HG02852 (cell line): ENCODE data around the gene CFAP97D1.

Experiments used
- ATAC-seq: cut with Tn5 transposase; IDR thresholded peaks from one replicate; pipeline ENCODE4 v1.9.1; 2021; ENCODE audit warnings: mild to moderate bottlenecking, moderate library complexity; ENCODE audit not compliant: unreplicated experiment

CFAP97D1 gene

GRCh38 chr17:43767713-43768059 lies 12.5 kb upstream of the CFAP97D1 start:
- ATAC-seq = no peak

- ATAC-seq = no peak
Measured at GRCh38 chr17:43768382-43768781, 11.9 kb upstream of the CFAP97D1 start.

GRCh38 chr17:43768943-43769342 lies 11.3 kb upstream of the CFAP97D1 start:
- ATAC-seq = no peak

- ATAC-seq = no peak
Measured at GRCh38 chr17:43769426-43769825, 10.8 kb upstream of the CFAP97D1 start.

GRCh38 chr17:43769859-43770258 lies 10.4 kb upstream of the CFAP97D1 start:
- ATAC-seq = no peak

GRCh38 chr17:43770957-43771356 lies 9.3 kb upstream of the CFAP97D1 start:
- no peak for ATAC-seq

- ATAC-seq = no peak
Measured at GRCh38 chr17:43771463-43771862, 8.8 kb upstream of the CFAP97D1 start.

- ATAC-seq = no peak
Measured at GRCh38 chr17:43772877-43773648, 7.2 kb upstream of the CFAP97D1 start.

GRCh38 chr17:43774304-43775250 lies 5.7 kb upstream of the CFAP97D1 start:
- no peak for ATAC-seq

- ATAC-seq = peak; percentile 85
Measured at GRCh38 chr17:43778337-43779144, 1.7 kb upstream of the CFAP97D1 start, which contains the start of gene DUSP3. Gene DUSP3, minus strand, starts transcription at chr17:43778977. Its CDS starts 53 bp downstream, at chr17:43778924.

- ATAC-seq = no peak
Measured at GRCh38 chr17:43779145-43780125, 800 bp upstream of the CFAP97D1 start.

- ATAC-seq = no peak
Measured at GRCh38 chr17:43782913-43783680, 2.9 kb downstream of the CFAP97D1 start.

- ATAC-seq = no peak
Measured at GRCh38 chr17:43784068-43784467, 3.8 kb downstream of the CFAP97D1 start.

GRCh38 chr17:43784628-43785101 lies 4.4 kb downstream of the CFAP97D1 start:
- ATAC-seq = no peak

- ATAC-seq = no peak
Measured at GRCh38 chr17:43787728-43788127, 7.5 kb downstream of the CFAP97D1 start.

- ATAC-seq = no peak
Measured at GRCh38 chr17:43788540-43788939, 8.3 kb downstream of the CFAP97D1 start.

- no peak for ATAC-seq
Measured at GRCh38 chr17:43789482-43789881, 9.2 kb downstream of the CFAP97D1 start.

GRCh38 chr17:43790311-43790940 lies 10.2 kb downstream of the CFAP97D1 start:
- ATAC-seq = no peak
